HEK293T (cell line): Measurements from ENCODE around the gene SLC7A14.

Experiments used
- CTBP1 ChIP-seq: fragments of 450-650 bp; IDR thresholded peaks from 2 replicates; pipeline ENCODE4 v1.6.1; 2016; ENCODE audit warnings: borderline replicate concordance
- ELF4 ChIP-seq: fragments of 450-650 bp; IDR thresholded peaks from 2 replicates; pipeline ENCODE4 v1.6.1; 2017; ENCODE audit warnings: antibody characterized with exemption
- FOXA1 ChIP-seq: fragments of 450-650 bp; IDR thresholded peaks from 2 replicates; pipeline ENCODE4 v1.6.1; 2016; ENCODE audit warnings: mild to moderate bottlenecking
- FOXK2 ChIP-seq: fragments of 450-650 bp; IDR thresholded peaks from 2 replicates; pipeline ENCODE4 v1.6.1; 2016; ENCODE audit warnings: mild to moderate bottlenecking
- HDGF ChIP-seq: fragments of 450-650 bp; IDR thresholded peaks from 2 replicates; pipeline ENCODE4 v1.6.1; 2017; ENCODE audit warnings: antibody characterized with exemption, borderline replicate concordance
- PKNOX1 ChIP-seq: fragments of 450-650 bp; IDR thresholded peaks from 2 replicates; pipeline ENCODE4 v1.6.1; 2016
- SP1 ChIP-seq: fragments of 450-650 bp; IDR thresholded peaks from 2 replicates; pipeline ENCODE4 v1.6.1; 2017
- SUZ12 ChIP-seq: fragments of 450-650 bp; IDR thresholded peaks from 2 replicates; pipeline ENCODE4 v1.6.1; 2016; ENCODE audit warnings: mild to moderate bottlenecking
- TARDBP ChIP-seq: fragments of 450-650 bp; IDR thresholded peaks from 2 replicates; pipeline ENCODE4 v1.6.1; 2016
- ZNF384 ChIP-seq: fragments of 450-650 bp; IDR thresholded peaks from 2 replicates; pipeline ENCODE4 v1.6.1; 2016

- TF ChIP-seq SUZ12 (no peak), SP1 (no peak), FOXA1 (no peak), TARDBP (no peak), ELF4 (no peak), FOXK2 (no peak), CTBP1 (no peak), HDGF (no peak), ZNF384 (no peak), PKNOX1 (no peak)
Measured at GRCh38 chr3:170425491-170426239, 160.2 kb downstream of the SLC7A14 start.
